Inferior parietal cortex (tissue), 1 donor: ENCODE measurements around the gene CCDC70.

Source experiments
- DNase-seq: peaks from one replicate; pipeline ENCODE4 v3.0.0-alpha.2; 2016; ENCODE audit errors: extremely low spot score

Gene CCDC70

DNA sequence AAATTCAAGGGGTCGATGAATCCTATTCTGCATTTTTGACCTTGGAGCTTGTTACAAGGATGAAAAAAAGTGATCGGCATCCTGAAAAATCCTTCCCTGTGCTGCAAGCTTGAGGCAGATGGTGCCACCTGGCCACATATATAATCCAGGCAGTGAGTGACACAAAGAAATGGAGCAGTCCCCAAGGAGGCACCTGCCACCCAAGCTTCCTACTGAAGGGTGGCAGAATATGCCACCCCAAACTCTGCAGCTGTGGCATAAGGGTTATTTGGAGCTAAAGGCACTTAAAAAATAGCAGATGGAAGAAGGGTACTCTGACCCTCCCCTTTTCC is 32.2 kb upstream of the CCDC70 start:
- no peak for DNase-seq

DNA sequence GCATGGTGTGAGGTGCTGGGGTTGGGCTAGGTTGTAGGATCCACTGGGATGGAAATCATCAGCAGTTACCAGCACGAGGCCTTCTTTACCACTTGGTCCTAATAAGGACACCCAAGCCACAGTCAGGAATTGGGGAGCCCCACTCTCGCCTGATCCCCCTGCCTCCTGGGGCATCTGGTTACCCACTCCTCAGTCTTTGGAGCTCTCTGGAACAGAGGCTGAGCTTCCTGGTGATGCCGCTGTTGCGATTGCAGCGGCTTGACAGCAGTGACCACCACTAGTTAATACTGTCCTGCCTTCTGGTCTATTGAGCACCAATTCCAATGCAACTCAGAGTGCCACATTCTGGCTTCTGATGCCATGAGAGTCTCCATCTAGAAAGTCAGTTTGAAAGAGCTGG is 30.2 kb upstream of the CCDC70 start:
- no peak for DNase-seq

DNA sequence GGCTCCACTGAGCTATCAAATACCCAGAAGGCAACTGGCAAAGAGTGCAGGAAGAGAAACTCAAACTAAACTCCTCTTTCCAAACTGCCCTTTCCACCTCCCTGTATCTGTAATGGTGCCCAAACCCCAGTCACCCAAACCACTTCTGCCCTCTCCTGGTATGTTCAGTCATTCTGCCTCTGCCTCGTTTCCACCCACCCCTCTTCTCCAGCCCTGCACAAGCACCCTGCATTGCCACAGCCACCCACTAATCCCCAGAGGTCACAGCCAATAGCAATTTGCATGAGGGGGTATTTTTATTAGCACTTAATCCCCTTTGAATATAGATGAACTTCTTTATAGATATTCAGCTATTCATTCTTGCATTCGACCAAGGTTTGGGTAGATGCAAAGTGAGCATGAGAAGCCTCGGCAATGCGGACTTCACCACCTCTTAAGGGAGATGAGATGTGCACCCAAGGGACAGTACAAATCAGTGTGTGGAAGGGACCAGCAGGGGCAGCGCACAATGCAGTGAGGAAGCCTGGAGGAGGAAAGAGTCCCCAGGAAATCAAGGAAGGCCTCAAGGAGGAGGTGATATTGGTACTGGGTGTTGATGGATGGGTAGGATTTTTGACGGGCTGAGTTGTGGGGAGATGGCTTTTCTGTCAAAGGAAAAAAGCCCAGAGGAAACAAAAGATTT is 29.2 kb upstream of the CCDC70 start:
- no peak for DNase-seq

DNA sequence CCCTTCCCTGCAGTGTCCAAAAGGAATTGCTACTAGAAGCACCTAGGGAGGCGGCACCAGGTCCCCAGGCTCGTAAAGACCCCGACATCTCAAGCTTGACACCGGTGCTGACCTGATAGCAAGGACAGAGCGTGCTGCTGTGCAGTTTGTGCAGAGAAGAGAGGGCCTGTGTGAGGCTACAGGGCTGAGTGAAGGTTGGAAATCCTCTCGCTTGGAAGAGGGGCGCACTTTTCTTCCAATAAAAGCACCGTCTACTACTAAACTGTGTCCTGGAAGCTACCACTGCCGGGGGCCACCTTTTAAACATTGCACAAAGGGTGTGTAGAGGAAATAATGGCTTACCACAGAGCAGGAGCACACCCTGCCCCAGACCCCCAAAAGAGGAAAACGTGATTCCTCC is 27.8 kb upstream of the CCDC70 start:
- DNase-seq = no peak

DNA sequence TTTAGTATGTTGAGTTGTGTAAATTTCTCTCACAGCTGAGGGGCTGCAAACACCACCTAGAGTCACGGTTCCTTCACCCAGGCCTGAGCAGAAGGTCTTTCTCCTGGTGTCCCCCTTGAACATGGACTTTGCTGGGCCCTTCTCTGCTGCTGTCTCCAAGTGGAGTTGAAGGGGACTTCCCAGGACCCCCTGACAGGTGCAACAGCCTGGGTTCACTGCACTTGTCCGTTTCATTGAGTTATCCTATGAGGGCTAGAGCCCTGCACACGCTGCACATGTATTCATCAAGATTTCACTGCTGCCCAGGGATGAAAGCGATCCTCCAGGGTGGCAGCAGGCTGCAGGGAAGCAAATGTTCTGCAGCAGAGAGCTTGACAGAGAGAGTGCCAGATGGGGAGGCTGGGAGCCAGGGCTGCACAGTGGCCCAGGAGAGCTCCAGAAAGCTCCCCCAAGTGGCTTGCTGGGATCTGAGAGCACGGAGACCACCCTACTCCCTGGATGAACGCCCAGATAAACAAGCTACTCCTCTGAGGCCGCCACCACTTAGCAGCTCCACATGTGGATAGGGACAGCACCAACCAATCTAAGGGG is 27.1 kb upstream of the CCDC70 start:
- DNase-seq = no peak

DNA sequence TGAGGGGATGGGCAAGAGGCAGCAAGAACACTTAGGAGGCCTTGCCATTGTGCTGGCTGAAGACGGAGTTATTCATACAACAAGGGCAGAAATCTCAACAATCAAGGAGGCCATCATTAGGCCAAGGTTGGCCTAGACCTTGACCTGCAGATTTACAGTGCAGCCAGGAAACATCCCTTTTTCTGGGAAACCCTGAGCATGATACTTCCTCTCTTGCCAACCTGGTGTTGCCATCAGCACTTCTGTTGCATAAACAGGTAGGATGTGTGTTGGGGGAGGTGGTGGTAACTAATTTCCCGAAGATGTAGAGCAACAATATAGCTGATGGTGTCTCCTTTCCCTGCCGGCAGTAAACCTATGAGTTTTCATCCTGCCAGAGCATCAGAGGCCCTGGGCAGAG is 24.8 kb upstream of the CCDC70 start:
- no peak for DNase-seq

DNA sequence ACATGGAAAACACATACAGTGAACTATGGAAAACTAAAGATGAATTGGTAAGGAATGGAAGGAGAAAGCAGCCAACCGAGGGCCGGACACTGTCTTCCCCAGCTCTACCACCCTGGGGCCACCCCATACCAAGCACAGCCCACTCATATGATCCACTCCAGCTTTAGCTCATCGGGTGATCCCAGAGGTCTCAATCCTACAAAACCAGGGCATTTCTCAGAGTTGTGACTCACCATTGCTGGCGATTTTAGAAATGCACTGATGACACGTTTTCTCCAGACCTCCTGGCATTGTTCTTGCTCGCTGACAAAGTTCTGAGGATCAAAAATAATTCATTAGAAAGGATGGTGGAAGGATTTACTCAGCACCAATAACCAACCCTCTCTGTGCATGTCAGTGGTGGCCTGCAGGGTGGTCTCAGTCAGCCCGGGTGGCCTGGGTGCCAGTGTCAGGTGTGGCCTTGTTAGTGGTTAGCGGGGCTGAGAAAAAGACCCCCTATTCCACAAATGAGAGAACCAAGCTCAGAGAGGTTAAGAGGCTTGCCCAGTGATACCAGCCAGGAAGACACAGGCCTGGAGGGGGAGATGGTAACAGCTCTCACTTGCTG is 23.4 kb upstream of the CCDC70 start:
- no peak for DNase-seq

DNA sequence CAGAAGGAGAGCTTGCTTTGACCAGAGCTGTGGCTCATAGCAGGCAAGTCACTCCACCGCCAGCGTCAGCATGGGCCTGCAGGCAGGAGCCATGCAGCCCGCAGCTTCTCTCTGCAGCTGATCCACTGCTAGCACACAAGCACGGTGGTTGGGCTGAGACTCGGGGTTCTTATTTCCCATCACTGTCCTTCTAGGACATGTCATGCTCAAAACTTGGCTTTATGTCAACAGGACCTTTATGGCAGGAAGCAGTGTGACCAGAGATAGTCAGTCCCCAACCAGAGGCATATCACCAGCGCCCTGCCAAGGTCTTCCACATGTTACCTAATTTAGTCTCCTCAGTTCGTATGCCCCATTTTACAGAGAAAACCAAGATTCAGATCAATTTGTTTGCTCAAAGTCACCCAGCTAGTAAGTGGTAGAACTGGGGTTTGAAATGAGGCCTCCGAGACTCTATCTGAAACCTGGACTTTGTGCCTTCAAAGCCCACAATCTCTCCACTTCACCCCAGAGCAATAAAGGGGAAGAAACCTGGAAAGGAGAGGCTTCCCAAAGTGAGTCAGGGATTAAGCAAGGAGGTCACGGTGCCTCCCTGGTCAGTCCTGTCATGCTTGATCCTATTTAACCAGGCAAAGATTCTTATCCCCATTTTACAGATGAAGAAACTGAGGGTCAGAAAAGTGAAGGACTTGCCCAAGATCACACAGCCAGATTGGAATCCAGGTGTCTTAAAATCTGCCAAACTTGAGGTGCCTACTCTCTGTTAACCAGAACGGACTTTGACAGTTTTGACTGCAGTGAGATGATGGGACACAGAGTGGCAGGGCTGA is 21.8 kb upstream of the CCDC70 start:
- no peak for DNase-seq

DNA sequence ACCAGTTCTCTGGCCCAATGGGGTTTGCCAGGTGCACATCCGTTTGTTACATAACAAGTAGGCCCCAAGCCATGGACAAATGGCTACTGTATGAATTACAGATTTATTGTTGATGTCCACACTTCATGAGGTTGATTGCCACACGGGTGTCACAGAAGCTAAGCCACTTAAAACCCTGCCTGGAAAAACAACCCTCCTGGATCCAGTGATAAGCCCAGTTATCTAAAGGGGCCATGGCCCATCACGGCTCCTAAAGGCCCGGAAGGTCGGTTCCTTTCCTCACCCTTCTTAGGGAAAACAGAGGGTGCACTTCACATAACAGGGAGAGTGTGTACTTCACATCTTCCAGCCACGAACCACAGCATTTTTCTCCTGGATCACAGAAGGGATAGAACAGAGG is 20.9 kb upstream of the CCDC70 start:
- DNase-seq = no peak

DNA sequence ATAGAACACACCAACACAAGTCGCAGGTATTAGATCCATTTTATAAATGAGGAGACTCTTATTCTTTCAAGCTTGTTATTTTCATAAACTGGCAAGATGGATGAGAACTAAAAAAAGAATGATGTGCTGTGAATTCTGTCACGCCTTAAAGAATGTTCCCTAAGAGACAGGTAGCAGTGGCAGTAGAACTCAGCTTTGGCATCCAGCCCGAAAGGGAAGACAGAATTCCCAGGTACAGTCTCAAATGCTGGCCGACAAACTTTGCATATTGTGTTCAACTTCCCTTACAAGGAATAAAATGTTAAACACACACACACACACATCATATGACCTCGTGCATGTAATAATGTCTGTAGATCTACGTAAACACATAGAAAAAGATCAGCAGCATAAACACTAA is 20.0 kb upstream of the CCDC70 start:
- DNase-seq = no peak

DNA sequence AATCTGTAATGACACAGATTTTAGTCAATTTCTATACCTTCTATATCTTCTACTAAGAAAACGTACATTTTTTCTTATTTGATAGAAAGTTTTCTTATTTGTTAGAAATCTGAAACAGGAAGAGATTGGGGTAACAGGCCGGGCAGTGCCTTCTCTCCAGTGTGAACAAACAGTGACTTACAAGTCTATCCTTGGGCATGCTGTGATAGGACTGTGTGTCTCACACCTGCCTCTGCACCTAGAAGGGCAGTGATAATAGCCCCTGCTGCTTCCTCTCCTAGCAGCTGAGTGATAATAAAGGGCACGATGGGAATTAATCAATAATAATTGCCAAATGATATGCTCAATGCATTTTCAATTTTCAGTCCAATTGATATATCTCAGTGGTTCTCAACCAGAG is 18.2 kb upstream of the CCDC70 start:
- no peak for DNase-seq

DNA sequence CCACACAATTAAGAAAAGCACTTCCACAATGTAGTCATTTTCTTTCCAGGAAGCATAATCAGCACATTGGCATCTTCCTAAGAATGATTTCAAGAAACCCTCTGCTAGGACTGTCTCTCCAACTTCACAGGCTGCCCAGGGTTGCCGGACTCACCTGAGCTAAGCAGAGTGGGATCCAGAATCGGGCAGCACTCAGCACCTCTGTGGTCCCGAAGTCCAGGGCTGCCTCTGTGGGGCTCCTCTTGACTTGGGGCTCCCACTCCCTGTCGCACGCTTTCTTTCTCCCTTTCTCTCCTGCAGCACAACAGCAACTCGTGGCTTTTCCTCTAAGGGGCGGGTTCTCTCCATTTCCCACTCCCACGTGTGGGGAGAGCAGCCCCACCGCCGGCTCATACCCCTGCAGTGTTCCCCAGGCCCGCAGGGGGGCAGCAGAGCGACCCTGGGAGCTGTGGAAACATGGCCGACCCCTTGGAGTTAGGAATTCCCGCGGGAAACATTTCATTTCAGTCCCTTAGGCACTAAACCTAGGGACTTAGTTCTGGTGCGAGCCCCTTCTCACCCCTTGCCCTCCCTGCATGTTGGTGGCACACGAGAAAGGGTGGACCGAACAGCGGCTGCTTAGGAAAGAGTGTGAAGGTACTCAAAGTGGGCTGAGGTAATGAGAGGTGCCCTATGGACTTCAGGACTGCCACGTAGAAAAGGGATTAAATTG is 16.8 kb upstream of the CCDC70 start, which contains the start of gene TMEM272:
Gene TMEM272, minus strand, starts transcription at position 316 of the 712 bp plus-strand sequence. CDS start 6,647 bp downstream, outside the sequence.
- peak; percentile 64 for DNase-seq

DNA sequence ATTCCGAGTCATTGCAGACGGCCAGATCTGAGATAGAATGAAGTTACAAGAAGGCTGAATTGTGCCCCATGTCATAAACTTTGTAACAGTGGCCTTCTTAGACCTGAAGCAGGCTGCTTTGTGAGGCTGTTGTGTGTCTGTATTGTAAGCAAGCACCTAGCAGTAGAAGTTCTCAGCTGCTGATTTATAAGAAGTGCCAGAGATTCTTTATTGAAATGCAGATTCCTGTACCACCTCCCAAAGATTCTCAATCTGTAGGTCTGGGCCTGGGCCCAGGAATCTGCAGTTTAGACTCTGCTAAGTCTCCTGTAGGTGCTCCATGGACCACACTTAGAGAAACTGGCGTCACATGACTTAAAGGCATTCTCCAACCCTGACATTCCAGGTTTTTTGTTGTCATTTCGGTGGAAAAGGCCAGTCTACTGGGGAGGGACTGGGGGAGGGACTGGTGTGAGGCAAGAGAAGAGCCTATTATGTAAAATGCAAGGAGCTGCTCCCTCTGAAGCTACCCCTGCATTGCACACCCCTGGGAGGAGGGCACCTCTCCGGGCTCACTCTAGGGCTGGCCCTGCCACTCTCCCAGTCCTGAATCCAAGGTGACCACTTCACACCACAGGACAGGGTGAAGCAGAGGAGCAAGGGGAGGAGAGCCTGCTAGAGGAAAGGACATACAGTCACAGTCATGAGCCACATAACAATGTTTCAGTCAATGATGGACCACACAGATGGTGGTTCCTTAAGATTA is 16.0 kb upstream of the CCDC70 start:
- no peak for DNase-seq

DNA sequence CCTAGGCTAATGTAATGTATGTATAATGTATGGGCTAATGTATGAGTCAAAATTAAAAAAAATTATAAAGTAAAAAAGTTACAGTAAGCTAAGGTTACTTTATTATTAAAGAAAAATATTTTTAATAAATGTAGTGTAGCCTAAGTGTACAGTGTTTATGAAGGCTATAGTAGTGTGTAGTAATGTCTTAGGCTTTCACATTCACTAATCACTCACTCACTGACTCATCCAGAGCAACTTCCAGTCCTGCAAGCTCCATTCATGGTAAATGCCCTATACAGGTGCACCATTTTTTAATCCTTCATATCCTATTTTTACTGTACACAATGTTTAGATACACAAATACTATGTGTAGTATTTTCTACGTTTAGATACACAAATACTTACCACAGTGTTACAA is 15.0 kb upstream of the CCDC70 start:
- DNase-seq = no peak

DNA sequence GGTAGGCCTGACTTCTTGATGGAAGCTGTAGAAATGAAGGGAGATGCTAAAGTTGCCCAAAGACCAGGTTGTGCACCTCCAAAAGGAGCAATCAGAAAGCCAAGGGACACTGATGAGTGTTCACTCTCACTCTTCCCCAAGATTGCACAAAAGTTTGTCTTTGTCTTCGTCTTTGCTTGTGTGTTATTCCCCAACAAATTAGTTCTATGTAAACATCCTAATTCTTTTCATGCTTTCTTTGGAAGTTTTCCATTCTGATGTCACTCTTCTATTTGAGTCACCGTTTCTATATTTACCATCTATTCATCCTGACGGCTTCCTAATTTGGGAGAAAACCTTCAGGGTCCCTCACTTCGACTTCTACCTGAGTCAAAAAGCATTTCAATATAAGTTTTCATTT is 13.1 kb upstream of the CCDC70 start:
- DNase-seq = no peak

DNA sequence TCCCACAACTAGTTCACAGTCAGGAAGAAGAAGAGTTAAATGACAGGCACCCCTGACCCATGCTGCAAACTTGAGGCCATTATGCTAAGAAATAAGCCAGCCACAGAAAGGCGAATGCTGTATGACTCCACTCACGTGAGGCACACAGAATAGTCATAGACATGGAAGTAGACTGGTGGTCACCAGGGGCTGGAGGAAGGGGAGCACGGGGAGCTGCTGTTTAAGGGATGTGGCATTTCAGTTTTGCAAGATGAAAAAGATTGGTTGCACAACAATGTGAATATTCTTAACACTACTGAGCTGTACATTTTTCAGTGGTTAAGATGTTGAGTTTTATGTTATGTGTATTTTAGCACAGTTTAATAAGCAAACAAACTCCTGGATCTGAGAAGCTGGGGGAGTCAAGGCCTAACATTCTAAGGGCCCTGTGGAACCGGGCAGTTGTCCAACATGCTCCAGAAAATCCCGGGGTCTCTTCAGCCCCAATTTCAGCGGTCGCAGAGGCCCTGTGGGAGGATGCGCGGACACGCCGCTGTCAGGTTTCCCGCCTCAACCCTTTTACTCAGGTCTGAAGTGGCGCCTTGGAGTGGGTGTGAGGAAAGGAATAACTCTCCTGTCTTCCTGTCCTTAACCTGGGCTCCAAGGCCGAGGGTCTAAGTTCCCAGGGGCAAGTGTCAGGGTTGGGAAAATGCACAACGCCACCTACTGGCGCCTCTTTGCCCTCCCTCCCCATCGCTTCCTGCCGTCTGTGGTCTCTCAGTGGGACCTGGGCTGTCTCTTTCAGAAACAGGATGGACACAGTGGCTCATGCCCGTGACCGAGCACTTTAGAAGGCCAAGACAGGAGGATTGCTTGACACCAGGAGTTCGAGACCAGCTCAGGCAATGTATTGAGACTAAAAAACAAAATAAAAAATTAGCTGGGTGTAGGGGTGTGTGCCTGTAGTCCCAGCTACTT is 12.3 kb upstream of the CCDC70 start:
- no peak for DNase-seq

DNA sequence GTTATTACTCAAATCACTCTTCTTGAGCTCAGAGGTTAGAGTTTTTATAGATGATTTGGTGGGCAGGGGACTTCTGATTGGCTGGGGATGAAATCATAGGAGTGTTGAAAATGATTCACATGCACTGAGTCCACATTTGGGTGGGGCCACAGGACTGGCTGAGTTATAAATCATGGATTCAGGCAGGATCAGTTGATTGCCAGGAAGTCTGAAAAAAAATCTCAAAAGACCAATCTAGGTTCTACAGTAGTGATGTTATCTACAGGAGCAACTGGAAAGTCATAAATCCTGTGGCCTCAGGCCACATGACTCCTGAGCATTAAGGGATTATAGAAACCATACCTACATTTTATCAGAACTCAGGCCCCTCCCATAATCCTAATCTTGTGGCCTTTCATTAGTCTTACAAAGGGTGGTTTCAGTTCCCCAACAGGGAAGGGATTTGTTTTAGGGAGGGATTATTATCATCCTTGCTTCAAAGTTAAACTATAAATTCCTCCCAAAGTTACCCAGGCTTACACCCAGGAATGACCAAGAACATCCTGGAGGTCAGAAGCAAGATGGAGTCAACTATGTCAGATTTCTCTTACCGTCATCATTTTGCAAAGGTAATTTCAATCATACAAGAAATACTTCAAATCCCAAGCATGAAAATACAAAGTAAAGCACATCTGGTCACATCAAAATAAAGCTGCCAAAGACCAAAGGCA is 5.6 kb upstream of the CCDC70 start:
- no peak for DNase-seq

DNA sequence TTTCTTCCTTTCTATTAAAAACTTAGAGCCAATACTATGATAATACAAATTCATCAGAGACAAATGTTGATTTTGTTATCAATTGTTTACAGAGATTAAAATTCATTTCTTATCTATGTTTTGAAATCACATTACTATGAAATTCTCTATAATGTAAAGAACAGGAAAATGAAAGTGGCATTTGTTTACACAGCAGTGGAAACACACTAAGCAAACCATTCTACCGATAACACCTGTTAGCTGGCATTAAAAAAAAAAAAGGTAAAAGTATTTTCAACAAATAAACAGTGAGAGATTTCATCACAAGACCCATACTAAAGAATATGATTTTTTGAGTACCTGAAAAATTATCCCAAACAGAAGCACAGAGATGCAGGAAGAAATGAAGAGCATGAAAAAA is 4.8 kb upstream of the CCDC70 start:
- no peak for DNase-seq

DNA sequence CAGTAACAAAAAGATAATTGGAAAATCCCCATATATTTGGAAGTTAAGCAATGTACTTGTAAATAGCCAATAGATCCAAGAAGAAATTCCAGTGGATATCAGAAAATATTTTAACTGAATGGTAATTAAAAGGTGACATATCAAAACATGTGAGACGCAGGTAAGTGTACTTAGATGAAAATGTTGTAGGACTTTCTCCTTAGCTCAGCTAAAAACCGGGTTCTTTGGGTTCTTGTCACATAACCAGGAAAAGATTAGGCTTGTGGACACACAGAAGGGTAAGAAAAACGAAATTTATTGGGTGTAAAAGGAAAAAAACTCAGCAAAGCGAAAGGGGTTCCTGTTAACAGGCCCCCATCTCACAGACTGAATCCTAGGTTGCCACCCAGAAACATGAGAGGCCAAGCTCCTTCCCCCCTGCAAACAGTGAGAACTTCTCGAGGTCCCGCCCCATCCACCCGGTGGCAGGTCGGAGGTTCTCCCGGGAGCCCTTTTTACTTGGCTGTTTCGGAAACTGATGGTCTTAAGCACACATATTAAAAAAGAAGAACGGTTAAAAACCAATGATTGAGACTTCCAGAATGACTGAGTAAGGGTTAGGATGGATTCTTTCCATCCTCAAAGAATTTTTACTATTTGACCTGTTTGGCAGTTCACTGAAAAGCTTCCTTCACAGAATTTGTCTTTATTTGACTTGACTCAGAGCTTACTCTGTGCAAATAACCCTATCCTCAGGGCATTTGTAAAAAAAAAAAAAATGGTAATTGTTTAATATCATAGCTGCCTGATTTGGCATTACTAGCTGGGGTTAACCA is 3.1 kb upstream of the CCDC70 start:
- DNase-seq = no peak
